Stimulated activated CD8-positive, alpha-beta memory T cell treated with anti-CD3 and anti-CD28 coated beads, Interleukin-7, amount 100 ng/mL, for 48 hours (primary cell): Measurements from ENCODE around the gene PRRT1B.

Experiments
- DNase-seq, 2 donors: peaks; one replicate each; pipeline ENCODE4 v3.0.0-alpha.2; 2020; ENCODE audit warnings: low read depth in 1 of 2; ENCODE audit errors: extremely low read depth in 1 of 2

The PRRT1B gene

DNA sequence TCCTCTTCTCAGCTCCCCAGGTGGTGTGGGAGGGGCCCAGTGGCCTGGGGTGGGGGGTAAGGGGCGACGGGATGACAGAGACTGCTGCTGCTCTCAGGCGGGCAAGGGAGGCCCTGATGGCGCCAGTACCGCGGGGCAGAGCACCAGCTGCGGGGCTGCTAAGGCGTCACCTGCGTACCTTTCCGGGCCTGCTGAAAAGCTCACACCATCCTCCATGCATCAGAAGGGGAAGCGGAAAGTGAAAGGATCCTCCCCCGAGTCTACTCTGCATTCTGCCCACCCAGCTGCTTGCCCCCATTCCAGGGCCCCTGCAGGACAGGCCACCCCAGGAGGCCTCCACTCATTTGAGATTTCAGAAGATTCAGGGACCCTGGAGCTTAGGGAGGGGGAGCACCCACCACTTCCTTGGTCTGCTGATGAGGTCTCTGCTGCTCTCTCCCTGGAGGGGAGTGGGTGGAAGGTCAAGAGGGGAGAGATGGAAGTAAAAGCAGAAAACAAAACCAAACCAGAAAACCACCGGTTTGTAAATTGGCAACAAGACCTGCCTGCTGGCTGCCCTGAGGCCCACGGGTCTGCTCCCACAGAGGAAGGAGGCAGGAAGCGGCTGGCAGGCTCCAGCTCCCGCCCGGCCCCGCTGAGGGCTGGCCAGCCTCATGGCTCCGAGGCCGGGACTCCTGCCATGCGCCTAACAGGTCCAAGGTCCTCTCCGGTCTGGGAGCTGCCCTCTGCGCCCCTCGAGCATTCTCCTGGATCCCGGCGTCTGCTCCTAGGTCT, 33.6 kb downstream of the PRRT1B start:
- DNase-seq: peak; percentile 13 to 28

DNA sequence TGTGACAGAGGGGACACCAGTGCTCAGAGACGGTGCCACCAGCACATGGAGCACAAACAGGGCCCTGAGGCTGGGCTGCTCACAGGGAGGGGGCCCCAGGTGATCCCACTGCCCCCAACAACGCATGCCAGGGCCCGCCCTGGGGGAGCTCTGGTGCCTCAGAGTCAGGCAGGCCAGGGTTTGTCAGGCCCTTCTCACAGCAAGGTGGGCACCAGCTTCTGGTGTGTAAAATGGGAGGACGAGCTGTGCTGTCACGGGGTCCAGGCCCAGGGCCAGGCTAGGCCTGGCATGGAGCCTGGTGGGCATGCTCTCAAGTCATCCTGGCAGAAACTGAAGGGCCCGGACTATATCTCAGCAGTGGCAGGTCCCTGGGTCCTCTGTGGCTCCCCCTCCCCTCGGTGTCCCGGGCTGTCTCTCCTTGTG, 34.5 kb downstream of the PRRT1B start:
- DNase-seq: no peak

DNA sequence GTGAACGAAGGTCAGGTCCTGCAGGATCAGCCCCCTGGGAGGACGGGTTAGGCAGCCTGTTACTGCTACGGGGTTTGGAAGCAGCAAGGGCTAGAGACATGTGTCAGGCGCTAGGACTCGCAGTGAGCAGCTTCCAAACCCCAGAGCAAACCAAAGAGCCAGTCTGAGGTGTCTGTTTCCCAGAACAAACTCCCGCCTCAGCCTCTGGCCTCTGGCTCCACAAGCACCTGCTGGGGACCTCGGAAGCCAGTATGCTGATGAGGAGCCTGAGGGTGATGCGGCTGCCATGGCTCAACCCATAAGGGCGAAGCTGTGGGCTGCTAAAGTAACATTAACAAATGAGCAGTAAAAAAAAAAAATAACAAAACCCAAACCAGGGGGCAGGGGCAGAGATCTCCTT, 35.0 kb downstream of the PRRT1B start:
- no peak for DNase-seq

DNA sequence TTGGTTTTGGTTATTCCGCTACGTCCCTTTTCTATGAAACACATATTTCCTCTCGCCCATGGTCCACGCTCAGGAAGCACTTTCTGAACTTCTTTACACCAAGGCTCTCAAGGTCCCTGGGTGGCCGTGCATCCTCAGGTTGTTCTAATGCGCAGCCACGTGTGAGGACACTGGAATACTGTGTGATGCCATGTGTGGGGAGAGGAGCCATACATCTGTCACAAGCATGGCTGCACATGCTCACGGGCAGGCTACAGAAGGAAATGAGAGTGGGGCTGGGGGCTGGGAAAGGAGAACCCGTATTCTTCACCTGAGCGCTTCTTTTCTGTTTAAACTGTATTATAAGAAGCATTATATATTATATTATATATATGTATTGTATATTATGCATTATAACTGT, 36.7 kb downstream of the PRRT1B start:
- no peak for DNase-seq

DNA sequence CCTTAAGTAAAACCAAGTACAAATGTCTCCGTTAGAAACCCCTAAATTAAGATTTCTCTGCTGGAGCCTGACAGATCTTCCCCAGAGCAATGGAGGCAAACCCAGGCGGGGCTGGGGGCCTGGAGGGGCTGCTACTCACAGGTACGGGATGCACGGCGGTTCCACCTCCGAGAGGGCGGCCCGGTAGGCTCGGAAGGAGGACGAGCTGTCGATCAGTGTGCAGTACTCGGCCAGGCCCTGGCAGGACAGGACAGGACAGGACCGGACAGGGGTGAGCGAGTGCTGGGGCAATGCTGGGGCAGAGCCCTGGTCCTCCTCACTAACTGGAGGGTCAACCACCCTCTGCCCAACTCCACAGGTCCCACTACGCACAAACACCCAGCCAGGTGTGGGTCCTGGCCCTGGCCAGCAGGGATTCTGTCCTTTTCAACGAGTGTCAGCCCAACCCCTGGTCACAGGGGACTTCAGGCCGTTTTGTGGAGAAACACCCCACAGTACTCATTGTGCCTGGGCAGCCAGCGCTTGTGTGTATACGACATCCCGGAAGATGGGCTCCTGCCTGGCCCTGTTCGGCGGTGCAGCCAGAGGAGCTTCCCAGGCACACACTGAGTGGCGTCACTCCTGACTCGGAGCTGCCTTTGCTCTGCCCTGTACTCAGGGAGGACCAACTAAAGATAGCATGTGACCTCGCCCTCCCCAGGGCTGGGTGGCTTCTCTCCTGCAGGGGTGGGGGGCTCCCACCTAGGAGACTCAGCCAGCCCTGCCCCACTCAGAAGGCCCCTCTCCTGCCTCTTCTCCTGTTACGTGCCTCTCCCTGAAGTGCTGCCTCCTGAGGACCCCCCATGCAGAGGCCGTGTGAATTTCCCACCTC, 37.4 kb downstream of the PRRT1B start:
- no peak for DNase-seq

DNA sequence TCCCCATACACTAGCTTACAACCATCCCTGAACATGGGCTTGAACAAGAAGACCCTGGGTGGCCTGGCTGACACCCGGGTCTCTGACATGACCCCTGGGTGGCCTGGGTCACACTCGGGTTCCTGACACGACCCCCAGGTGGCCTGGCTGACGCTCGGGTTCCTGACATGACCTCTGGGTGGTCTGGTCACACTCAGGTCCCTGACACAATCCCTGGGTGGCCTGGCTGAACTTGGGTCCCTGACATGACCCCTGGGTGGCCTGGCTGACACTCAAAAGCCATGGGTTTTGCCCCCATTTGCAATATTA, 38.0 kb downstream of the PRRT1B start:
- no peak for DNase-seq

DNA sequence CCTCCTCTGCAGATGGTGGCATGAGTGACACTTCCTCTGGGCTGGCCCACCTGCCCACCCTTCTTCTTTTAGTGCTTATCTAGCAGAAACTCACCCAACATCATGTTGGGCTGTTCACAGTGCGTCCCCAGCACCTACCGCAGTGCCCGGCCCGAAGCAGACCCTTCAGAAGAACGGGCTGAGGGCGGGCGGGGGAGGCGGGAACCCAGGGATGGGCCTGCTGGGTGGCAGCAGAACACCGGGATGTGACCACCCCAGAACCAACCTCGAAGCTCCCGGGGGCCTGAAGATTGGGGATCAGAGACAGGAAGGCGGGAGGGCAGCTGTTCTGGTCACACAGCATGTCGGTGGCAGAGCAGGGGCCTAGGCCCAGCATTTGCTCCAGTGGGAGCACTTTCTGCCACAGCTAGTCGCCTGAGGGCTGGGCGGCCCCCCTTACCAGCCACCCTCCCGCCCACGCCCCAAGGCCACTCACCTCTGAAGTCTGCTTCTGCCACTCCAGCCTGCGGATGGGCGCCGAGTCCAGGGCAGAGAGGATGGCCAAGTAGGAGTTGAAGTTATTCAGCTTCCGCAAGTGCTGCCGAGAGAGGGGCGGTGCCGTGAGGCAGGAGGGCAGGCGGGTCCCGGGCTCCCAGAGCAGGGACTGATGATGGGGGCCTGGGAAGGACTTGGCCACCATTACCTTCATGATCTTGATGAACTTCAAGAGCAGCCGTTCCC, 38.7 kb downstream of the PRRT1B start:
- DNase-seq: no peak

DNA sequence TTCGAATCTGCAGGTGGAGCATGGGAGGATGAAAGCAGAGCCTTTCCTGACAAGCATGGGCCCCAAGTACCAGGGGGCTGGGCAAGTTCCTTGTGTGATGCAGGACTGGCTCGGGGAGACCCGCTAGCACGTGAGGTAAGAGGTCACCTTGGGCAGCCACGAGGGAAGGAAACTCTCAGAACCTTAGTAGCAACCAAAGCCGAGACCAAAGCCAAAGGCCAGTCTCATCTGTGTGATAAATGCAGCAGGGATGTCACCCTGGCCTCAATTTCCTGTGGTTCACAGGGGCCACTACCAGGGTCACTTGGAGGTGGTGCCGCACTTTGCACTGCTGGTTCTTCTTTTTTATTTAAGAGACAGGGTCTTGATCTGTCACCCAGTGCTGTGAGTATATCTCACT, 39.5 kb downstream of the PRRT1B start:
- no peak for DNase-seq

DNA sequence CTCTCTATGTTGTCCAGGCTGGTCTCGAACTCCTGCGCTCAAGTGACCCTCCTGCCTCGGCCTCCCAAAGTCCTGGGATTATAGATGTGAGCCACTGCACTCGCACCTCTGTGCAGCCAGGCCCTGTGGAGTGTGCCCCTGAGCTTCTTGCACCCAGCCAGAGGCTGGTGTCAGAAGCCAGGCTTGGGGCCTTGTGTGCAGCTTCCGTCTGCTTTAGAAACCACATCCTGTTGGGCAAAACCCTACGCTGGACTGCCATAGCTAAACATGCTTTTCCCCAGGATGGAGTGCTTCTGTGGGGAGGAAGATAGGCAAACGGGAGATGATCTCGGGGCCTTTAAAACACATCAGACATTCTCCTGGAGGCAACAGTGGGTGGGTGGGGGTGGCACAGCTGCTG, 40.1 kb downstream of the PRRT1B start:
- DNase-seq: peak in 1 of 2 donors; percentile 20

DNA sequence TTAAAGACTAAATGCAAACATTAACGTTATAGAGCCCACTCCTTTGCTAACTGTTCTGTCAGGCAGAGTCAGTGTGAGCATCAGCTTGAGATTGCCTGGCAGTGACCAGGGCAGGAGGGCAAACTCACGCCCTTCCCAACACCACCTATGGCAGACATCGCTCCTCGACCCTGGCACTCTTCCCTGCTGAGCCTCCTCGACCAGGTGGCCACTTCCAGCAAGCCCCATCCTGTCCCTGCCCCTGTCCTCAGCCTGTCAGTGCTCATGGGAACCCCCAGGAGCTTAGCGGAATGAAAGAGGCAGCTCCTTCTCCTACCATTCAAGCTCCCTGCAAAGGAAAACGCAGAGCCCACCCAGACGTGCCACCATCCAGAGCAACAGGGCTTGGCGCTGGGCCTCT, 42.0 kb downstream of the PRRT1B start:
- DNase-seq: no peak

DNA sequence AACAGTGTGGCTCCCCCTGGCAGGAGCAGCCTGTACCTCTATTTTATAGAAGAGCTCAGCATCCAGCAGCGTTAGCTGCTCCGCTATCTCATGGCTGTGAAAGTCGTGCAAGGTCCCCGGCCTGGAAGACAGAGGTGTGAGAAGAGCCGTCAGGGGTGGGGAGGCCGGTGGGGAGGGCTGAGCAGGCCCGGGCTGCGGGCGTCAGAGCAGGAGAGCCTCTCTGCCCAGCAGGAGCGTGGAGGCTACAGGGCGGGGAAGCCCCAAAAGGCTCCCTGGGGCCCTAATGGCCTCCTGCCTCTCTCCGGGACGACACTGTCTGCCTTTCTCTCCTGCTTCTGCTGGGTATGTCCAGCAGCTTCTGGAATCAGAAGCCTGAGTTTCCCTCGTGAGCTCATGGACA, 42.6 kb downstream of the PRRT1B start:
- DNase-seq: no peak

DNA sequence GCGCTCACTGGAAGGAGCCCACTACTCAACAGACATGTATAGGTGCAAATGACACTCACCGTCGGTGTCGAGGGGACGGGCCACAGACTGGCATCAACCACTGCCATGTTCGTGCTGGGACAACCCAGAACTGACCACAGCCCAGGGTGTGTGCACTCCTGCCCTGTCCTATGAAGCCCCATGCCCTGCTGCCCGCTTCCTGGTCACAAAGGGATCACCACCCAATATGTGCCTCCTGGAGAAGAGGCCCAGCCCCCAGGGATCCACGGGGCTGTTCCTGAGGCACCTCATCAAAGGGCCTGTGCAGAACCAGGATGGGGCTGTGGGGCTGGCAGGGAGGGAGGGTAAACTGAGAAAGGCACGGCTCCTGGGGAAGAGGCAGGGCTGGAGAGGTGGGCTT, 43.1 kb downstream of the PRRT1B start:
- DNase-seq: no peak

DNA sequence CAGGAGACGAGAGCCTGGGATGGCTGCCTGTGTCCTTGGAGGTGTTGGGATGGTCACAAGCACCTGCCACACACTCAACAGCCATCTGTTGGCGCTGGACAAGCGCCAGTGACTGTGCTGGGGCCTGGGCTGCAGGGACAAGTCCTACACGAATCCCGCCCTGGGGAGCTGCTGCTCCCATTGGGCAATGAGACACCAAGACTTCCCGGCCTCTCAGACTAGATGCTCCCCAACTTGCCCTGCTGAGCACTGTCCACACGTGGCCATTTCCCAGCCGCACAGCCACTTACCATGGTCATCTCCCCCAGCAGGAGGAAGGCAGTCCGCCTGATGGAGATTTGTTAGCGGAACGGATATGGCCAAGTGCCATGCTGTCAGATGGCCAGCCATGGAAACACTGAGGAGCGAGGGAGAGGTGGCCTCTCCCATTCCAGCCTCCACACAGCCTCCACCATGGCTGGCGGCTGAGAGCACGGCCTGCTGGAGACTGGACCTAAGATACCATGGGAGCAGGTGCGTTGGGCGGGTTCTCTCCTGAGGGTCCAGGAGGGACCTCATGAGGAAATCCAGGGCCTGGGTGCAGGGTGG, 43.9 kb downstream of the PRRT1B start:
- DNase-seq: no peak

DNA sequence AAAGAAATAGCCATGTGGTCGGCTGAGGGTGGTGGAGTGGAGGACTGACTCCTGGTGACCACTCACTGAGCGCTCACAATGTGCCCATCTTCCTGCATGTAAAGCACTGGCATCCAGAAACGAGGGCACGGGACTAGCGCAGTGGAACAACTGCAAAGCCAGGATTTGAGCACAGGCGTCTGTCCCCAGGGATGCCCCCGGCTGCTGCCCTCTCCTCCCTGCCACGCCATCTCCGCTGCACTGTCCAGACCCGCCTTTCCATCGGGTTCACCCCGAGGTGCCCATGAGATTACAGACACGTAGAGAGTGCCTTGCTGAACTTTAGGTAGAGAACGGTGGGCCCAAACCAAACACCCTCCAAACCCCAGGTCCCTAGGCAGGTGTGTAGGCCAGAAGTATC, 44.7 kb downstream of the PRRT1B start:
- DNase-seq: no peak

DNA sequence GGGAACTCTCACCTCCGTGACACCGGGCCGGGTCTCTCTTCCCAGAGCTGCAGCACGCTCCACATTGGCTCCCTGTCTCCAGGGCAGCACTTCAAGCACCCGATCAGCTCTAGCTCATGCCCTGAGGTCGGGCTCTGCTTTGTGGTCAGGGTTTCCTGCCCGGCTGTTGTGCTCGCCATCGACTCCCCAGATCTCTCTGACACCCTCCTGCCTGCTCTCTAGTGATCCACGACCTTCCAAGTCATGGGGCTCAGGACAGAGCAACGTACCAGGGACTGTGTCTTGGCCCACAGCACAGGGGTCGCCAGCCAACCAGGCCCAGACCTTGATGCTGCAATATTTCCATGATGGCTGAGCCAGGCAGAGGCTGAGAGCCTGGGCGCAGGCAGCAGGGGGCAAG, 45.1 kb downstream of the PRRT1B start:
- DNase-seq: no peak

DNA sequence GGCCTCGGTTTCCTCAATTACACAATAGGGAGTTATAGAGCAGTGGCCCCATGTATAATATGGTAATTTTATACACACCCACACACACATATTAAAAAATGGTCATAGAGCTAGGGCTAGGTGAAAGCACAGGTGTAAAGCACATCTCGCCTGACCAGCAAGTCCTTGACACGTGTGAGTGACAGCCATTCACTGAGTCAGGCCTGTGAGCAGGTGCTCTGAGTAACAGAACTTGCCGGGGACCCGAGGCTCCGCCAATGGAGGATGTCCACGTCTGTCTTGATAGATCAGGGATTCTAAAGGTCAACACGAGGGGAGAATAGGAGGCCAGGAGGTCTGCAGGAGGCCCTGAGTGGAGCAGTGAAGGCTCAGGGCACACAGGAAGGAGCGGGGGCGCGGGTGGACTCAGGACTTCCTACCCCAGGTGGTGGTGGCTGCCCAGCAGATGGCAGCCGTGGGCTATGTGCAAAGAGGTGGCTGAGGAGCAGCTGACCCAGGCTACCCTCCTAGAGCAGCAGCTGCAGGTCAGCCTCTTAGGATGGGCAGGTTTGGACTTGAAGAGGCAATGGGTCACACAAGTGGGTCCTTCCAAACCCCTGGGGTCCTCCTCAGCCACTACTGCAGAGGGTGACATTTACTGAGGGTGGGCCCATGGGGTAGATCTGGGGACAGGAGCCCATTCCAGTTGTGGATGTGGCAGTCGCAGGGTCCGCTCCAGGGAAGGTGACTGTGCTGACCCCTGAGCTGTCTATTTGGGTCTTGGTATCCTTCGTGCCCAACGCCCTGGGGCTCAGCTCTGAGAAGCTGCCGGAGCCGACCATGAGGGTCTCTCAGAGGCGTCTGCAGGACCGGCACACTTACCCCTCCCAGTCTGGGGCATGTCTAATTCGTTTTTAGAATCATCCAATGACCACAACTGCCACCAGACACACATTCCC, 45.9 kb downstream of the PRRT1B start:
- peak; percentile 57 to 59 for DNase-seq

DNA sequence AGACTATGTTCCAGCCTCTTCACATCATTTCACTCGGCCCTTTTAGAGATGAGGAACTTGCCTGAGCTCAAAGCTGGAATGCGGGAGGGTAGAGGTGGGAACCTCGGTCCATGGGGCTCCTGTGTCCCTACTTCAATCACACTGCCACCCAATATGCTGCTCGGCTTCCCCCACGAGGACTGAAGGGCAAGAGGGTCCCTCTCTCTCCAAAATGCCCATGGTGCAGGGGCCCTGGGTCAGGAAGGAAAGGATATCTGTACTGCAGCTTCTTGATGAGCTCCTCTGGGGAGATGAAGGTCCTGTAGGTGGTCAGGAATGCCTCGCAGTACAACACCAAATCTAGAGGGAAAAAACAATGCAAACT, 46.5 kb downstream of the PRRT1B start:
- DNase-seq: no peak

DNA sequence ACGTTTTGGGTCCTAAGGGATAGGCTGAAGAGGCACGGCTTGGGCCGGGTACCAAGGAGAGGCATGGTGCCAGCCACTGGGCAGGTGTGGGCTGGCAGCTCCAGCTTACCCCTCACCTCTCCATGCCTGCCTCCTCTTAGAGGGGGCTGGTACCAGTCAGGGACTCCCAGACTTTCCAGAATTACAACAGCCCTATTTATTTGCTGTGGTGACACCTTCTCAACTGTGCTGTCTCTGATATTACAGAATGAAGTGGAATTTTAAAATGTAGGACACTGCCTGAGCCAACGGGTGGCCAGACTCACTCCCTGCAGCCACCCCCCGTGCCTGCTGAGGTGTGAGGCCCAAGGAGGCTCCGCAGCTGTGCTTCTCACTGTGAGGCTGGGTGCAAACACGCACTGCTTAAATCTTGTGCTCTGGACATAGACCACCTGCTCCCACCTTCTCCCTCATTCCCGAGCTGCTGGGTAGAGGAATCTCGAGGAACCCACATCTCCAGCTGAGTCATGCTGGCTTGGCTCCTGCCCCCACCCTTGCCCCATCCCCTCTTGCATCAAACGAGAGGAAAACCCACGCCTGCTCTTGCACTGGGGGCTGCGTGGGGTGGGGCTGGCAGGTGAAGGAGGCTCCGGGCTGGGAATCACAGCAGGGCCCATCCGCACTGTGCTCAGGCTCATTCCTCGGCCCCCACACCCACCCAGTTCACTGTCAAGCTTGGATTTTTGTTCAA, 47.9 kb downstream of the PRRT1B start:
- no peak for DNase-seq

DNA sequence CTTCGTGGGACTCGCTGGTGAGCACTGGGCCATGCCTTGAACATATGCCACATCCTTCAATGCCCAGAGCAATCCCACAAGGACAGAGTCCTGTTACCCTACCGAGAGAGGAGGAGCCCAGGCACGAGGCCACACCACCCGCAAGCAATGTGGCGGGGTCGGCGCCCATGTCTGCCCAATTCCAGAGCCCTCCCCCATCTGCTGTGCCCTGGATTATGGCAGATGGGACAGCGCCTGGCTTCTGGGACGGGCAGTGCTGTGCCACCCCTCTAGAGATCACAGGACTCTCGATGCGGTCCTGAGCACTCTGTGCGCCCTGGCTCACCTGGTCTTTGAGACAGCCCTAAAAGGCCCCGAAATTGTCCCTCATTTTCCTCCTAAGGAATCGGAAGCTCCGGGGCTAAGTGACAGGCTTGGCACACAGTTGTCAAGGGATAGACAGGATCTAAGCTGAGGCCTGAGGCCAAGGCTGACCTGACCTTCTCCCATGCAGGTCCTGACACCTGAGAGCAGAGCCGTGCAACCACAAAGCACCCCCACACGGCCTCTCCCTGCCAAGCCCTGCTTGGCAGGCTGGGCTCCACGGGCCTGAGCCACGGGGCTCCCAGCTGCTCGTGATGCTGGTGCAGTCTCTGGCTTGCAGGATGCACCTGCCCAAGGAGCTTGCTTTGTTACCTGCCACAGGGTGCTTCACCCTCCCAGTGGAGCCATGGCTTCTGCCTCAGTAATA, 48.8 kb downstream of the PRRT1B start:
- no peak for DNase-seq
